Prostate gland (tissue), 2 donors: ENCODE data around the gene ZNRF3.

Source experiments
- POLR2A ChIP-seq: fragments of 450-650 bp; IDR thresholded peaks from one replicate; pipeline ENCODE4 v1.6.1; 2016; ENCODE audit warnings: antibody characterized with exemption, mild to moderate bottlenecking
- POLR2AphosphoS5 ChIP-seq: sonication (generic); formaldehyde crosslinking; IDR thresholded peaks from one replicate; pipeline ENCODE4 v1.6.1; 2017; ENCODE audit warnings: antibody characterized with exemption
- TF ChIP-seq, protein P1 (sequence below), 4 experiments: fragments of 200-600 bp in 2 of 4; fragments of 450-650 bp in 2 of 4; sonication (generic) in 2 of 4; IDR thresholded peaks; 1 replicate in 3 of 4; 2 replicates in 1 of 4; pipeline ENCODE4 v1.5.1; 2016 to 2019; ENCODE audit warnings: antibody characterized with exemption in 4 of 4, mild to moderate bottlenecking in 2 of 4, moderate library complexity in 2 of 4

DNA sequence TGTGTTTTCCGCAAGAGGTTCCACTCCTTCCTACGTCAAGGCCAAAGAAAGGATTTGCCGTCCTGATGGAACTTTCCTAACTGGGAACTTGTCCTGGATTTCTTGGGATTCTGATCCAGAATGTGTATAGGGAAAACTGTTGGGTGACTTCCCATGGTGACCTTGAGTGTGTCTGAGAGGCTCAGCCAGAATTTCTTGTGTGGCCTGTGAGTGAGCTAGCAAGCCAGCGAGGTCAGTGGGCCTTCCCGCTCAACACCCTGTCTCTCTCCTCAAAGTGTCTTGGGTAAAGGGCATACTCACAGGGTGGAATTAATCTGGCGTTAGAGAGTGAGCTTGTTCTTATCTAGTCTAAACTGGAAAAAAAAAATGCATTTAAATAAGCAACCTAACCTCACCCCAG, 20.4 kb downstream of the ZNRF3 start:
- TF ChIP-seq, protein P1, sequence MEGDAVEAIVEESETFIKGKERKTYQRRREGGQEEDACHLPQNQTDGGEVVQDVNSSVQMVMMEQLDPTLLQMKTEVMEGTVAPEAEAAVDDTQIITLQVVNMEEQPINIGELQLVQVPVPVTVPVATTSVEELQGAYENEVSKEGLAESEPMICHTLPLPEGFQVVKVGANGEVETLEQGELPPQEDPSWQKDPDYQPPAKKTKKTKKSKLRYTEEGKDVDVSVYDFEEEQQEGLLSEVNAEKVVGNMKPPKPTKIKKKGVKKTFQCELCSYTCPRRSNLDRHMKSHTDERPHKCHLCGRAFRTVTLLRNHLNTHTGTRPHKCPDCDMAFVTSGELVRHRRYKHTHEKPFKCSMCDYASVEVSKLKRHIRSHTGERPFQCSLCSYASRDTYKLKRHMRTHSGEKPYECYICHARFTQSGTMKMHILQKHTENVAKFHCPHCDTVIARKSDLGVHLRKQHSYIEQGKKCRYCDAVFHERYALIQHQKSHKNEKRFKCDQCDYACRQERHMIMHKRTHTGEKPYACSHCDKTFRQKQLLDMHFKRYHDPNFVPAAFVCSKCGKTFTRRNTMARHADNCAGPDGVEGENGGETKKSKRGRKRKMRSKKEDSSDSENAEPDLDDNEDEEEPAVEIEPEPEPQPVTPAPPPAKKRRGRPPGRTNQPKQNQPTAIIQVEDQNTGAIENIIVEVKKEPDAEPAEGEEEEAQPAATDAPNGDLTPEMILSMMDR (IDR thresholded peaks at IDR 0.05), result no peak
- TF ChIP-seq POLR2A (no peak), POLR2AphosphoS5 (no peak)
